ENCODE results near the gene ADAMTS15. TPM values are rescaled to one million over a fixed set of nuclear protein-coding genes. Genes with fewer than 3 reads are reported as not detected.

The ADAMTS15 gene
- total and polyA plus RNA-seq, 2 of the 4 experiments (the other 2 are of a cell fraction): 3.0 to 5.0 TPM

DNA sequence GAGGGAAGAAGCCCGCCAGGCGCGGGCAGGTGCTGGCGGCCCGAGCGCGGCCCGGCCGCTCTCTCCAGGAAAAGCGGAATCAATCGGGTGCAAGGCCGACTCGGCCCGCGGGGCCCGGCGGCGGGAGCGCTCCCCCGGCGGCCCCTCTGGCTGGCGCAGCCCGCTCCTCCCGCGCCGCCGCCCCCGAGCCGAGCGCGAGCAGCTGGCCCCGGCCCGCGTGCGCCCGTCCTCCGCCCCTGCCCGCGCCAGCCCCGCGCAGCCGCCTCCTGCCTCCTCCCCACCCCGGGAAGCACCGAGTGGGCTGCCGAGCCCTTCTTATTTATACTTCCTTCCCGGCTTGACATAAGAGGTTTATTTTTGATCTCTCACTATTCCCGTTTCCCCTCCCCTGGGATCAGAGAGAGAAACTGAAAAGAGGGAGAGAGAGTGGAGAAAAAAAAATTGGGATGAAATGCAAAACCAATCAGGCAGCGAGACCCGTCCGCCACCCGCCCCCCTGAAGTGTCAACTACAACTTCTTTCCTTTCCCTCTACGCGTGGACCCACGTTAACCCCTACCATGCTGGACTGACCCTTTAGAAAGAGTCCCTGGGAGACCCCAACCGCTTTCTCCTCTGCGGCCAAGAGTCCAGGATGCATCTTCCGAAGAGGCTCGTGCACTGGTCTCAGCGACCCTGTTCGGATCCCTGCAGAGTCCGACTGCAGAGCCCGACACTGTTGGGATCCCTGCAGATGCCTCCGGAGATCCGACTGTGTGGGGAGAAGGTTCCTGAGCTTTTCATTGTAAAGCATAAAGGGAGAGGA is 19.9 kb upstream of the ADAMTS15 start, which contains the start of gene ADAMTS8:
Gene ADAMTS8 (minus strand): TSS at position 294 of the 804 bp plus-strand sequence. CDS start 323 bp downstream, outside the sequence.
- Histone ChIP-seq H3K27ac (ENCODE audit: insufficient read depth, low read length) (peak within 1 kb of the TSS; percentile 1; the same call in 1 of the 2 replicates), H4K8ac (ENCODE audit: low read depth in 2 of 2, low read length in 2 of 2) (no peak within 1 kb of the TSS), H3K18ac (ENCODE audit: low read depth, low read length) (peak within 1 kb of the TSS; percentile 78; the same call in 1 of the 2 replicates), H3K4me2 (ENCODE audit: low read depth, low read length) (peak within 1 kb of the TSS; percentile 81), H3K9me1 (ENCODE audit: insufficient read depth, low read length) (no peaks in the 10 kb centered on the region; the same call in 1 of the 2 replicates), H4K91ac (ENCODE audit: insufficient read depth, low read depth, low read length) (peak within 1 kb of the TSS; percentile 23), H3K79me1 (ENCODE audit: low read depth in 1 of 2, low read length in 2 of 2) (no peaks in the 10 kb centered on the region), H3K23ac (ENCODE audit: low read depth, low read length) (peak within 1 kb of the TSS; percentile 80), H3K9ac (ENCODE audit: low read depth, low read length) (peak within 1 kb of the TSS; percentile 19; the same call in 1 of the 2 replicates), H2AFZ (replicated peaks; ENCODE audit: low read length, poor library complexity) (peak within 1 kb of the TSS; percentile 77), H2BK15ac (ENCODE audit: low read depth, low read length) (peak within 1 kb of the TSS; percentile 53; the same call in 2 of the 3 replicates), H2BK20ac (ENCODE audit: low read depth, low read length) (no peak within 1 kb of the TSS; the same call in 1 of the 2 replicates), H3K9me3 (ENCODE audit: control insufficient read depth, insufficient read depth, low read length) (no peaks in the 10 kb centered on the region; the same call in 1 of the 2 replicates), H2AK9ac (replicated peaks; ENCODE audit: low read depth, low read length, poor library complexity) (peak within 1 kb of the TSS; percentile 75), H4K20me1 (ENCODE audit: insufficient read depth, low read length) (peaks cover 4% of the 10 kb centered on the region; the same call in 1 of the 2 replicates), H3K36me3 (ENCODE audit: control insufficient read depth, insufficient read depth, low read length) (no peaks in the 10 kb centered on the region; the same call in 1 of the 2 replicates), H2BK120ac (ENCODE audit: low read depth, low read length) (peak within 1 kb of the TSS; percentile 60), H3K4me3 (ENCODE audit: insufficient read depth, low read depth, low read length) (peak within 1 kb of the TSS; percentile 47), H3K4me1 (ENCODE audit: control insufficient read depth, insufficient read depth, low read length) (peaks cover 7% of the 10 kb centered on the region; the same call in 1 of the 2 replicates), H3K14ac (replicated peaks; ENCODE audit: low read depth, low read length) (no peak within 1 kb of the TSS), H3K27me3 (ENCODE audit: control insufficient read depth, insufficient read depth, low read length) (peaks cover 61% of the 10 kb centered on the region), H3K4ac (ENCODE audit: low read depth, low read length) (peak within 1 kb of the TSS; percentile 34), H4K5ac (ENCODE audit: low read depth, low read length) (peak within 1 kb of the TSS; percentile 53; the same call in 1 of the 2 replicates), H3K56ac (ENCODE audit: extremely low read depth, insufficient read depth, low read length) (no peak within 1 kb of the TSS), H2BK5ac (ENCODE audit: low read depth, low read length, poor library complexity, severe bottlenecking) (no peak within 1 kb of the TSS), H2AK5ac (ENCODE audit: low read depth, low read length) (peak within 1 kb of the TSS; percentile 43; the same call in 1 of the 2 replicates)
- BruUV-seq (replicated peaks): no TSS peak
- DNase-seq (no peak), ATAC-seq (ENCODE audit: low read depth) (peak; percentile 38)
- intact Hi-C loops (cut with micrococcal nuclease): loop anchor here (5.0 kb wide), 1 partner anchor 116 kb away; the partner anchor contains the start of gene ZBTB44
- in situ Hi-C loops (cut with MboI; ENCODE audit: low sequenced_read_pairs): loop anchor here (5.0 kb wide), 1 partner anchor 216 kb away; no protein-coding TSS in a partner anchor
- WGBS, 2 experiments (ENCODE audit: extremely low coverage in 2 of 2, insufficient read length in 1 of 2): 43% methylated on average over 3 of the region's 64 CpGs; no CpG with 5 or more reads in 1 of the 2 experiments
- dilution Hi-C loops (cut with HindIII; ENCODE audit: low sequenced_read_pairs, unreplicated experiment): loop anchor here (25.0 kb wide), 1 partner anchor 434 kb away; no protein-coding TSS in a partner anchor
- POLR2A ChIA-PET (ENCODE audit: unreplicated experiment): no interaction called here
- CTCF ChIA-PET: interaction anchor here (0.7 to 1.1 kb wide), 3 partner anchors 216 to 469 kb away, joined by 3 to 4 read pairs (median 4); no protein-coding TSS in a partner anchor
- TF ChIP-seq BHLHE40 (IDR thresholded peaks at IDR 0.05; ENCODE audit: low read depth, low read length): no peak
- TF ChIP-seq, protein P1, sequence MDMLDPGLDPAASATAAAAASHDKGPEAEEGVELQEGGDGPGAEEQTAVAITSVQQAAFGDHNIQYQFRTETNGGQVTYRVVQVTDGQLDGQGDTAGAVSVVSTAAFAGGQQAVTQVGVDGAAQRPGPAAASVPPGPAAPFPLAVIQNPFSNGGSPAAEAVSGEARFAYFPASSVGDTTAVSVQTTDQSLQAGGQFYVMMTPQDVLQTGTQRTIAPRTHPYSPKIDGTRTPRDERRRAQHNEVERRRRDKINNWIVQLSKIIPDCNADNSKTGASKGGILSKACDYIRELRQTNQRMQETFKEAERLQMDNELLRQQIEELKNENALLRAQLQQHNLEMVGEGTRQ (IDR thresholded peaks at IDR 0.05; ENCODE audit: low read depth, low read length): no peak
- TF ChIP-seq MXI1 (IDR thresholded peaks at IDR 0.05; ENCODE audit: borderline replicate concordance, low read depth, low read length): no peak
- no peak for TF ChIP-seq MAFK (IDR thresholded peaks at IDR 0.05; ENCODE audit: low read depth, low read length)
- no peak for TF ChIP-seq FOS (IDR thresholded peaks at IDR 0.05; ENCODE audit: low read depth, low read length)
- no peak for TF ChIP-seq RCOR1 (IDR thresholded peaks at IDR 0.05; ENCODE audit: insufficient replicate concordance, low read length)
- no peak for TF ChIP-seq SMC3 (IDR thresholded peaks at IDR 0.05; ENCODE audit: low read depth, low read length)
- TF ChIP-seq CHD1 (IDR thresholded peaks at IDR 0.05; ENCODE audit: low read depth, low read length): no peak
- TF ChIP-seq, protein P2, sequence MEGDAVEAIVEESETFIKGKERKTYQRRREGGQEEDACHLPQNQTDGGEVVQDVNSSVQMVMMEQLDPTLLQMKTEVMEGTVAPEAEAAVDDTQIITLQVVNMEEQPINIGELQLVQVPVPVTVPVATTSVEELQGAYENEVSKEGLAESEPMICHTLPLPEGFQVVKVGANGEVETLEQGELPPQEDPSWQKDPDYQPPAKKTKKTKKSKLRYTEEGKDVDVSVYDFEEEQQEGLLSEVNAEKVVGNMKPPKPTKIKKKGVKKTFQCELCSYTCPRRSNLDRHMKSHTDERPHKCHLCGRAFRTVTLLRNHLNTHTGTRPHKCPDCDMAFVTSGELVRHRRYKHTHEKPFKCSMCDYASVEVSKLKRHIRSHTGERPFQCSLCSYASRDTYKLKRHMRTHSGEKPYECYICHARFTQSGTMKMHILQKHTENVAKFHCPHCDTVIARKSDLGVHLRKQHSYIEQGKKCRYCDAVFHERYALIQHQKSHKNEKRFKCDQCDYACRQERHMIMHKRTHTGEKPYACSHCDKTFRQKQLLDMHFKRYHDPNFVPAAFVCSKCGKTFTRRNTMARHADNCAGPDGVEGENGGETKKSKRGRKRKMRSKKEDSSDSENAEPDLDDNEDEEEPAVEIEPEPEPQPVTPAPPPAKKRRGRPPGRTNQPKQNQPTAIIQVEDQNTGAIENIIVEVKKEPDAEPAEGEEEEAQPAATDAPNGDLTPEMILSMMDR (conservative IDR thresholded peaks at IDR 0.05; ENCODE audit: low read depth, low read length): no peak
- no peak for TF ChIP-seq RAD21 (IDR thresholded peaks at IDR 0.05; ENCODE audit: low read length)
- no peak for TF ChIP-seq CEBPB (IDR thresholded peaks at IDR 0.05; ENCODE audit: low read depth, low read length)
- no peak for TF ChIP-seq POLR2A (IDR thresholded peaks at IDR 0.05; ENCODE audit: low read depth, low read length)
- TF ChIP-seq ELK1 (IDR thresholded peaks at IDR 0.05; ENCODE audit: borderline replicate concordance, low read depth, low read length): no peak

Data from IMR-90 (cell line).